ENCODE results near the gene ARL13A. TPM values are rescaled to one million over a fixed set of nuclear protein-coding genes. Genes with fewer than 3 reads are reported as not detected.
A peak's percentile ranks its signal among the peaks of the same experiment; 100 is the strongest.

ARL13A gene
- total RNA-seq, 1 donor from 2014 or later: not detected

- Mint-ChIP-seq H3K27ac (ENCODE audit: unreplicated experiment) (no peak overlapping the region), H3K4me3 (no peak overlapping the region), H3K4me1 (no peaks in the 10 kb centered on the region), H3K9me3 (no peaks in the 10 kb centered on the region), H3K36me3 (ENCODE audit: low read depth) (no peaks in the 10 kb centered on the region), H3K27me3 (ENCODE audit: low read depth) (no peaks in the 10 kb centered on the region)
- TF ChIP-seq, protein P1, sequence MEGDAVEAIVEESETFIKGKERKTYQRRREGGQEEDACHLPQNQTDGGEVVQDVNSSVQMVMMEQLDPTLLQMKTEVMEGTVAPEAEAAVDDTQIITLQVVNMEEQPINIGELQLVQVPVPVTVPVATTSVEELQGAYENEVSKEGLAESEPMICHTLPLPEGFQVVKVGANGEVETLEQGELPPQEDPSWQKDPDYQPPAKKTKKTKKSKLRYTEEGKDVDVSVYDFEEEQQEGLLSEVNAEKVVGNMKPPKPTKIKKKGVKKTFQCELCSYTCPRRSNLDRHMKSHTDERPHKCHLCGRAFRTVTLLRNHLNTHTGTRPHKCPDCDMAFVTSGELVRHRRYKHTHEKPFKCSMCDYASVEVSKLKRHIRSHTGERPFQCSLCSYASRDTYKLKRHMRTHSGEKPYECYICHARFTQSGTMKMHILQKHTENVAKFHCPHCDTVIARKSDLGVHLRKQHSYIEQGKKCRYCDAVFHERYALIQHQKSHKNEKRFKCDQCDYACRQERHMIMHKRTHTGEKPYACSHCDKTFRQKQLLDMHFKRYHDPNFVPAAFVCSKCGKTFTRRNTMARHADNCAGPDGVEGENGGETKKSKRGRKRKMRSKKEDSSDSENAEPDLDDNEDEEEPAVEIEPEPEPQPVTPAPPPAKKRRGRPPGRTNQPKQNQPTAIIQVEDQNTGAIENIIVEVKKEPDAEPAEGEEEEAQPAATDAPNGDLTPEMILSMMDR (conservative IDR thresholded peaks at IDR 0.05): no peak
- no peak for DNase-seq (ENCODE audit: low read depth, low spot score)
Observed at GRCh38 chrX:100984818-100985217, 15.3 kb downstream of the ARL13A start.

GRCh38 chrX:100990139-100990538 is 20.6 kb downstream of the ARL13A start:
- Mint-ChIP-seq H3K4me3 (no peak overlapping the region), H3K9me3 (no peaks in the 10 kb centered on the region), H3K36me3 (ENCODE audit: low read depth) (no peaks in the 10 kb centered on the region), H3K27ac (ENCODE audit: unreplicated experiment) (no peak overlapping the region), H3K27me3 (ENCODE audit: low read depth) (no peaks in the 10 kb centered on the region), H3K4me1 (no peaks in the 10 kb centered on the region)
- DNase-seq (ENCODE audit: low read depth, low spot score): no peak
- TF ChIP-seq, protein P1 (conservative IDR thresholded peaks at IDR 0.05): no peak

GRCh38 chrX:100994352-100995281 is 25.1 kb downstream of the ARL13A start:
- no peaks in the 10 kb centered on the region for H3K4me1 Mint-ChIP-seq
- H3K4me3 Mint-ChIP-seq: no peak overlapping the region
- DNase-seq (ENCODE audit: low read depth, low spot score): no peak
- H3K27ac Mint-ChIP-seq (ENCODE audit: unreplicated experiment): peak overlapping the region; percentile 9
- peaks cover 2% of the 10 kb centered on the region for H3K9me3 Mint-ChIP-seq
- H3K36me3 Mint-ChIP-seq (ENCODE audit: low read depth): peaks cover 4% of the 10 kb centered on the region
- H3K27me3 Mint-ChIP-seq (ENCODE audit: low read depth): no peaks in the 10 kb centered on the region
- TF ChIP-seq, protein P1 (conservative IDR thresholded peaks at IDR 0.05): no peak

- Mint-ChIP-seq H3K27ac (ENCODE audit: unreplicated experiment) (no peak overlapping the region), H3K4me1 (no peaks in the 10 kb centered on the region), H3K36me3 (ENCODE audit: low read depth) (peaks cover 4% of the 10 kb centered on the region), H3K9me3 (peaks cover 2% of the 10 kb centered on the region), H3K27me3 (ENCODE audit: low read depth) (no peaks in the 10 kb centered on the region), H3K4me3 (no peak overlapping the region)
- no peak for DNase-seq (ENCODE audit: low read depth, low spot score)
- TF ChIP-seq, protein P1 (conservative IDR thresholded peaks at IDR 0.05): no peak
Observed at GRCh38 chrX:100995469-100995868, 26.0 kb downstream of the ARL13A start.

DNA sequence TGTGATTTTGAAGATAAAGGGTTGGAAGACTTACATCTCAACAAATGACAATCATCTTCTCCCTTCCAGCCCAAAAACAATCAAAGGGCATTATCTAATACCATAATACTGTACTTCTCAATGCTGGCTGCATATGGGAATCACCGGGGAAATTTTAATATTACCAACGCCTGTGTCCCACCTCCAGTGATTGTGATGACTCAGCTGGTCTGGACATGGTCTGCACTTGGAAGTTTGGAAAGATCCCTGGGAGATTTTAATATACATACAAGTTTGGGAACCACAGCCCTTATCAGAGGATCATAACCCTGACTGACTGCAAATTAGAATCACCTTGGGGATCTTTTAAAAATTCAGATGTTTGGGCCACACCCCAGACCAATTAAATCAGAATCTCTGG is 29.9 kb downstream of the ARL13A start:
- Mint-ChIP-seq H3K27ac (ENCODE audit: unreplicated experiment) (no peak overlapping the region), H3K9me3 (peaks cover 2% of the 10 kb centered on the region), H3K4me1 (no peaks in the 10 kb centered on the region), H3K36me3 (ENCODE audit: low read depth) (peaks cover 4% of the 10 kb centered on the region), H3K4me3 (no peak overlapping the region), H3K27me3 (ENCODE audit: low read depth) (no peaks in the 10 kb centered on the region)
- no peak for DNase-seq (ENCODE audit: low read depth, low spot score)
- TF ChIP-seq, protein P1 (conservative IDR thresholded peaks at IDR 0.05): no peak

Data from neural crest cell (in vitro differentiated cells).